GM19240 (cell line): ENCODE data around the gene GNG12.

ENCODE experiments used
- DNase-seq: peaks from one replicate; pipeline ENCODE4 v3.0.0; 2011; ENCODE audit warnings: low spot score; ENCODE audit not compliant: insufficient read length

The GNG12 gene

DNA sequence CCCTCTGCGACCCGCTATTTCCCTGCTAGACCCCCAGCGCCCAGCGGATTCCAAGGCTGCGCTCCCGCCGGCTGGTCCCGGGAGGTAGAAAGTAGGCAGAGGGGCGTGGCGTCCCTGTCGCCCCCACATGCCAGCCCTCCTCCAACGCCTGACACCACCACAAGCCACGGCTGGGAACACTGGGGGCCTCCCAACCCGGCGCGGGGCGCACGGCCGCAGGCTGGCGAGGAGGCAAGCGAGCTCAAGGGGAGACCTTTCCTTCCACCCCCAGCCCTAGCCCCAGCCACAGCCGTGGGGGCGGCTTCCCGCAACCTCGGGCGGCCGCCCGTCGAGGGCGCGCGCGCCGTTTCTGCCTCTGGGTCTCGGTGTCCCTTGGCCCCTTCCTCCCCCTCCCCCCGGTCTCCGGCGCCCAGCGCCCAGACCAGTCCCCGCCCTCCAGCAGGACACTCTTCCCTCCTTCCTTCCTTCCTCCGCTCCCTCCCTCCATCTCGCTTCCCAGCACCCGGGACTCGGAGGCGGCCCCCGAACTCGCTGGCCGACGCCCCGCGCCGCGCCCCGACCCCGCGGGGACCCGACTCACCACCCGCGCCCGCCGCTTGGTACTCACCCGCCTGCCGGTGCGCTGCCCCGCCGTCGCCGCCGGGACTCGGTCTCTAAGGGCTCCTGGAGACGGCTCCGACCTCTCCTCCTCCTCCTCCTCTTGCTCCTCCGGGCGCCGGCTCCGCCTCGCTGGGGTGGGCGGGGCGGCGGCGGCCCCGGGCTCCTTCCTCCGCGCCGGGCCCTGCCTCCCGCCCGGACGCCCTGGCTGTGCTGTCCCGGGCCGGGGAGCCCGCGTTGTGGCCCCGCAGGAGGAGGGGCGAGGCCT, at the start of gene GNG12:
Gene GNG12 (minus strand): TSS at position 731 of the 865 bp plus-strand sequence. CDS start 125,781 bp downstream, outside the sequence.
- DNase-seq, result no peak

DNA sequence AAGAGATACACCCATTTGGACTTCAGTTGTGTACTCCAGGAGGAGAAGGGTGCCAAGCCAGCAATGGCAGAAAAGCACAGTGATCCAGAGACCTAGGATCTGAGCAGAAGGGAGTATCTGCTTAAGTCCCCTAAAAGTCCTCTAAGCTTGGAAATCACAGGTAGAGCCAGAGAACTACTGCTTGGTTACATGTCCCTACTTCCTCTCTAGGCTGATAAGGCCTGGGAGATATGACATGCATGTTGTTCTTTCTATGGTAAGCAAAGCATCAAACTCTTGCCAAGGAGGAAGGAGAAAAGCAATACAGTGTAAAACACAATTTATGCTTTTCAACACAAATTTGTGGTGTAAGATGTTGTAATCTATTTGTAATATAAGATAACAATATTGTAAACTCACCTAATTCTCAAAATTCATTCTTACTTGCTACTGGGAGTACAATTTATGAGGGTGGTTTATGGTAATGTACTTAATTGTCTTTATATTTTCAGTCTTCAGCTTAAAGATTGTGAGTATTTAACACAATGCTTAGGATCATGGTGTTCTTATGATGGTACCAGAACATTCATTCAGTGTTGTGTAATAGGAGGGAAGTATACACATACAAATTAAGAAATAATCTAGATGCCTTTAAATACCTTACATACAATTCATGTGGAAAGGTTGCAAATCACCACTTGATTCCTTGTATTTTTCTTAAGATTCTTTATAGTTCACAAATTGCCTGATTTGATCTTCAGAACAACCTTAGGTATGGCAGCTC, 49.1 kb upstream of the GNG12 start:
- DNase-seq, result no peak

DNA sequence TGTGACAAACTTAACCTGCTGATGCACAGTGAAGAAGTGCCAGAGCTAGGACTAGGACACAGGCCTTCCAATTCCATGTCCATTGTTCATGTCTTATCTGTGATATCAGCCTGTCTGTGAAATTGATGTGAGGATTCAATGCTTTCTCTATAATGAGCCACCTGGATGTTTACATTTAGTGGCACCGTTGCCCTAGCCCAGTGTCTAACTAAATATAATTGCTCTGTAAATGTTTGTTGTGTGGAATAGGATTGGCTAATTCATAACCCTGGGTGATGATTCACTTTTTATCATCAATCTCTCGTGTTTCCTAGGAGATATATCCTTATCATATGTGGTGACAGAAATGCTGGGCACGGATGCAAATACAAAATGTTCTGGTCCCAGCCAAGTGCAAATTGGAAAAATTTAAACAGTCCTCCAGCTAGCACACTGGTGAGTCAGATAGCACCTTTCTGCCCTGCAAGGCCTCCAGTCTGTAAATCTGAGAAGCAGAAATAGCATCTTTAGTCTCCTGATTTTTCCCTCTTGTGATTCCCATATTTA, 46.9 kb upstream of the GNG12 start:
- no peak for DNase-seq

DNA sequence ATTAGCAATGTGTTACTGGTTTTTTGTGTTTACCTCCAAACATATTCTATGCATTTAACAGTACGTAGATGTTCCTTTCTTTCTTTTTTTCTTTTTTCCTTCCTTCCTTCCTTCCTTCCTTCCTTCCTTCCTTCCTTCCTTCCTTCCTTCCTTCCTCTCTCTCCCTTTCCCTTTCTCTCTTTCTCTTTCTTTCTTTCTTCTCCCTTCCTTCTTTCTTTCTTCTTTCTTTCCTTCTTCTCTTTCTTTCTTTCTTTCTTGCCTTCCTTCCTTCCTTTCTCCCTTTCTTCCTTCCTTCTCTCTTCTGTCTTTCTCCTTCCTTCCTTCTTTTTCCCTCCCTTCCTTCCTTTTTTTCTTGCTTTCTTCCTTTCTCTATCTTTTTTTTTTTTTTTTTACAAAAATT, 46.2 kb upstream of the GNG12 start:
- no peak for DNase-seq

DNA sequence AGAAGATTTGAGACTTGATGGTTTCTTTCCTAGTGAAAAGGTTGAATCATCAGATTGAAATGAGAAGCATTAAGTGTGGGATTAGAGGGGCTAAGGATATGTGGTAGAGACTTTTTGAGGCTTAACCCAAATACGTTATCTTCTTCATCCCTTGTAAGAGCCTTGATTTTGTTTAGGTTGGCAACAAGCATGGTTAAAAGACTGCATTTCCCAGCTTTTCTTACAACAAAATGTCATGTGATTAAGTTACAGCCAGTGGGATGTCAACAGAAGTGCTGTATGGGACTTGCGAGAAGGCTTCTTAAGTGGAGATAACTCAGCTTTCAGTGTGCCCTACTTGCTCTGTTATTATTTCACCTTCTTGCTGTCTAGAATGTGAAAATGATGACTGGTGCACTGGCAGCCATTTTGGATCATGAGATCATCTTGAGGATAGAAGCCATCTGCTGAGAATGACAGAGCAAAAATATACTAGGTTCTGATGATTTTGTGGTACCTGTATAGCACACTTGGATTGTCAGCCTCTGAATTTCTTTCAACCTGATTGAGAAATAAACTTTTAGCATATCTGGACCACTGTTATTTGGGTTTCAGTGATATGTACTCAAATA, 41.3 kb upstream of the GNG12 start:
- DNase-seq, result no peak

DNA sequence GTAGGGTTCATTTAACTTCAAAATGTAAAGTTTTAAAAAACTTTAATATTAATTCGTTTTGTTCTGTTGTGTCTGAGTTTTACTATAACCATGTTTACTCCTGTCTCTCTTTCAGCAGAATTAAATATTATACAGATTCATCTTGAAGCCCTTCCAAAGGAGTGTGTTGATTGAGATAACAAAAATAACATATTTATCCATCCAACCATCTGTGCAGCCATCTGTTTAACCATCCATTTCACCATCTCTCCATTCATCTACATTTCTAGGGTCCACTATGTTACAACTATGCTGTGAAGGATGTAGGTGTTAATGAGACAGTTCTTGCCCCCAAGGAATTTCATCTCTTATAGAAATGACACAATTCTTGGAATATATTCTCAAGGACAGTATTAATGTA, 36.0 kb upstream of the GNG12 start:
- DNase-seq, result no peak

DNA sequence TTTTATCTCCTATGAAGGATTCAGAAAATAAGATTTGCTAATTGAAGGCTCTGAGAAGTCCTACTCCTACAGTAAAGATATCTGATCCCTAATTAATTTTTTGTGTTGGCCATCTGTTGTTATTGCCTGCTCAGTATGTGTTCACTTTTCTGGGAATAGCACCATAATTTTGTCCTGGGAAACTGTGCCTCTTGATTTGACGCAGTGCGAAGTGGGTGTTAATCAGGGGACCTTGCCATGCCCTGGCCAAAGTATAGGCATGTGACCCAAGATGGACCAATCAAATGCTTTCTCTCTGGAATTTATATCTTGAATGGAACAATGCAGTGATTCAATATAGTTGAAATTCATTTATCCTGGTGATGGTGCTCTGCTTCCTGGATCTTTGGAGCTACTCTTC, 30.4 kb upstream of the GNG12 start:
- no peak for DNase-seq

DNA sequence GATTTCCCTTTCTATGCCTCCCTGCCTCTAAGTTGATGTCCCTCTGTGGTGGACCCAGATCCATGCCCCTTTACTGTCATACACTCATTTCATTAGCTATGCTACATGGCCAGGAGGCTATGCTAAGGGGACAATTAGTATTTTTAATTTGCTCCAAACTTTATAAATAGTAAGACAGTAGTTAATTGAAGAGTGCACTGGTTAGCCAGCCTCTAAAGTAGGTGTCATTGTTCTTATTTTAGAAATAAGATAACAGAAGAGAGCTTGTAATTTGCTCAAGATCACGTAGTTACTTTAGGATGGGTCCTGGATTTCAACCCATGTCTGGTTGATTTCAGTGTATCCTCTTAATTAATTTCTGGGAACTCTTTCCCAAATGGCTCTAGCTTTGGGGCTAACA, 29.4 kb upstream of the GNG12 start:
- DNase-seq, result no peak

DNA sequence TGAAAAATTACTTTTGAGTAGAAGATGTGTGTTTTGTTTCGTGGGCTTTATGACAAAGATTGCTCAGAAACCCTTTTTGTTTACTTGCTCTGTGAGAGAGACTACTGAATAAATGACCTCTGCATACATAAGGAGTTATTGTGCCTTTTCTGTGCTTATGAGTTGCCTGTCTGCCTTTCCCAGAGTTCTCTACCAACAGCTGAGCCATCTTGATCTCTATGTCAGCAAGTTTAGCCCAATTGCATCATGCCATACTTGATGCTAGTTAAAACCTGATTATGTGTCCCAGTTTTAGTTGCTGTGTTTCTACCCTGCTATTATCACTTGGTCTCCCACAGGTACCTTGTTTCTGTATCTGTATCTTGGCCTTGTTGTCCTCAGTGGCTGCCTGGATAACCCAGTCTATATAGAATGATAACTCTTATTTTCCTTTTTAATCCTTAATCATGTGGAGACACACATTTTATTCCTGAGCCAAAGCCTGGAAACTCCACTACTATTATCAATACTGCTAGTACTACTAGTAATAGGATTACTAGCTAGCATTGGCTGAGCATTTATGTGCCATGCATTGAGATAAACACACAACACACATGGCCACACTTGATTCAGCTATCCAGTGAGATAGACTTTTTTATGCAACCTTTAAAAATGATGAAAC, 28.7 kb upstream of the GNG12 start:
- DNase-seq, result no peak

DNA sequence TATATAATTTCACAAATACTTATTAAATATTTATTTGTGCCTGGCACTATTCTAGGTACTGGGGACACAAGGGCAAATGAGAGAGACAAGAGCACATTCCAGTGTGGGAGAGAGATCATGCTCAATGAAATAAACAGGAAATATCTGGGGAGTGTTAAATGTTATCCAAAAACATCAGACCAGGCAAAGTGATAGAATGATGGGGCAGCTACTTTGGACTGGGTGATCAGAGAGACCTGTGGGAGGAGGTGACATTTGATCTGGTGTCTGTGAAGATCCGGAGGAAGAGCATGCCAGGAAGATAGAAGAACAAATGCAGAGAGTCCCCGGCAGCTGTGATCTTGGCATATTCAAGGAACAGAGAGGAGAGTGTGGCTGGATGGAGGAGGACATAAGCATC, 27.5 kb upstream of the GNG12 start:
- DNase-seq, result no peak

DNA sequence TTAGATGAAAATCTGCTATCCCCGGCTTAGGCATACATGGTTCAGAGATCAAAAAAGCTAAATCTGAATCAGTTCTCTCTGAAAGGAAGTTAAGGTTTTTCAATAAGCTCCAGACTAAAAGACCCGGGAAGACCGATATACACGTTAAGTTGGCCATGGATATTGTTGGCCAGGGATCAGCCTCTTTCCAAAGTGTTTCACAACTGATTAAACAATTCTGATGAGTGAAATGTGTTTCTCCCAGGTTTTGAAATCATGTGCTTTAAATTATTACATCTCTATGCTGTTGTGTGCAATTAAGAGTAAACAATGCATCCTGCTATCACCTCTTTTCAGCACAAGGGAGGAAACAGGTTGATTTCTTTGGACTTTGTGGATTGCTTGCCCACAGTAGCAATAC, 23.7 kb upstream of the GNG12 start:
- DNase-seq, result no peak

DNA sequence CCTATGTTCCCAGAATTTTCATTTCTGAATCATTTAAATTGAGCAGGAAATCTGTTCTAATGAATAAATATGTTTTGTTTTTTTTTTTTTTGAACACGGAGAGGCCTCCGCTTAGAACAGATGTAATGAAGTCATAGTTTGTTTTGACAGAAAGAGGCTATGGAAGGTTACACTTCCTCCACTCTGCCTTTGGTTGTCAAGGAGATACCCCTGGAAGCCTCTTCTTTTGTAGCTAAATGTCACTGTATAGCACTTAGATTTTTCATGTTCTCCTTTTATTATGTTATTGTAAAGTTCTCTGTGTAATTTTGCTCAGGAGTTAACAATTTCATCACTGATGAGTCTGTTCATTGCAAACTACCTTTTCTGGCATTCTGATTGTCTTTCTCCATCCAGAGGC, 22.7 kb upstream of the GNG12 start:
- DNase-seq, result no peak

DNA sequence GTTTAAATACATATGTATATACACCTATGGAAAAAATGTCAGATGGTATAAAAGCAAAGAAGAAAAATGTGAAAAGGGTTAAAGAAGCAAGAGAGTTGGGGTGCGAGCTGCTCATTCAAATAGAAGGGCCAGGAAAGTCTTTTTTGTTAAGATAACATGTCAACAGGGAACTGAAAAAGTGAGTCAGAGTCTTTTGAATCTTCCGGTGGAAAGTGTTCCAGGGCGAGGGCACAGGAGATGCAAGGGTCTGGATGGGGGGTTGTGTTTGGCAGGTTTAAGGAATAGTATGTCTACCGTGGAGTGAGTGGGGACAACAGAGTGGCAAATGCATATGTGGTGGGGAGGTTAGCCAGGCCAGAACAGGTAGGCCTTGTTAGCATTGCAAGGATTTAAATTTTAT, 22.2 kb upstream of the GNG12 start:
- no peak for DNase-seq

DNA sequence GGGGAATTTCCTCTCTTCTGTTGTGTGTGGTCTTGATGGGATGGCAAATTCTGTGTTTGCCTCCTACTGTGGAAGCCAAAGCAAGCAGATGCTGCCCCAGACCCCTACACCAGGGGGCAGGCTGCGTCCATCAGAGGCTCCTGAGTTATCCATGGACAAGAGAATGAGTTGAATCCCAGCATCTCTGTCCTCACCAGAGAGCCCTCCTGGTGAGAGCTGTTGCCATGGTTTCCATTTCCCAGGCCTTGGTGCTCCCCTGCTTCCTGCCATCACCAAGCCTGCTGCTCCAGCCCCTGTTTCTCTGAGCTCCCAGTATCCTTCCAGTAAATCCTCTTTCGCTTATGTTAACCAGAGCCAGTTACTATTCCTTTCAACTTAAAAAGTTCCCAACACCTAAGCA, 20.4 kb upstream of the GNG12 start:
- no peak for DNase-seq

DNA sequence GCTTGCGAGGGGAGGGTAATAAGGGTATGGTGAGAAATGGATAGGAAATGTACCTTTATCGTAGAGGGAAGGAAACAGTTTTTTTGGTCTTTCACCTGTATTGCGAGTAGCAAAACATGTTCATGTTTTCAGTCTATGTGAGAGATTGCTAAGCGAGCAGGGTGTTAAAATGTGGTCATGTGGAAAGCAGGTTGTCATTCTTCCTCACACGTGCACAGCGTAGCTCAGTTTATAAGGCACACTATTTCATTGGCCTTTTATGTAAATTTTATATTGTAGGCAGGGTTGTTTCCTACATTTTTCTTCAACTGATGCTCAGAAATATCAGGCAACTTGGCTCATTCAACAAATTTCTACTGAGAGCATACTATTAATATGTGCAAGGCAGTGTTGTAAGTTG, 18.5 kb upstream of the GNG12 start:
- no peak for DNase-seq

DNA sequence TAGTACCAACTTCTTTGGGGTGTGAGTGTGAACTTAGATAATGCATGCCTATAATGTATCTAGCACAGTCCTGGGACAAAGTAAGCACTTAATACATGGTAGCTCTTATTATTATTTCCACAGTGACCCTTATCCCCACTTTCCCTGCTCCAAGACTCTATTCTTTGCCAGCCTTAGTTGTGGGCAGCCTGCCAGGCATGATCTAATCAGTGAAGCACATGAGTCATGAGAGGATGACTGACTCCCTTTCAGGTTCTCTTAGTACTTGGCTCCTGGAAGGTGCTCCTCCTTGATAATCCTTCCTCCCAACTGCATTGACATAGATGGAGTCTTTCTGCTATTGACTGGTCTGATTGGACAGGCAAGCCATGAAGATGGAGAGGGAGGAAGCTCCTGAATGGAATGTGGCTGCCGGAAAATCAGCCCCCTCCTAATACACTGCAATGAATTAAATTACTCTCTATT, 17.4 kb upstream of the GNG12 start:
- no peak for DNase-seq

DNA sequence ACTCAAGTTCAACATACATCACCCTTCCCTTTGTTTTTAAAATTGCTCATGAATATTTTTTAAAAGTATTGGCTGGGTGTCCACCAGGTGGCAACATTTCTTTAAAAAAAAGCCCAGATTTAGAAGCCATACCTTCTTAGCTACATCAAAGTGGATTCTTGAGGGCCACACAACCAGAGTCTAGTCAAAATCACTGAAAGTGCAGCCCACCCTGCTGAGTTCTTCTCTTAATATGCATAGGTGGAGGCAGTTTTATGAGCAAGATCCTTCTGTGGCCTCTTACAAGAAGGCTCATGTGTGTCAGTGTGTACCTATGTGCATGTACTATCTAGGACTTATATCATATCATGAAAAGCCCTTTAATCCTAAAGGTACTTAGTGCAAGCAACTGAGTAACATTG, 16.9 kb upstream of the GNG12 start:
- no peak for DNase-seq

DNA sequence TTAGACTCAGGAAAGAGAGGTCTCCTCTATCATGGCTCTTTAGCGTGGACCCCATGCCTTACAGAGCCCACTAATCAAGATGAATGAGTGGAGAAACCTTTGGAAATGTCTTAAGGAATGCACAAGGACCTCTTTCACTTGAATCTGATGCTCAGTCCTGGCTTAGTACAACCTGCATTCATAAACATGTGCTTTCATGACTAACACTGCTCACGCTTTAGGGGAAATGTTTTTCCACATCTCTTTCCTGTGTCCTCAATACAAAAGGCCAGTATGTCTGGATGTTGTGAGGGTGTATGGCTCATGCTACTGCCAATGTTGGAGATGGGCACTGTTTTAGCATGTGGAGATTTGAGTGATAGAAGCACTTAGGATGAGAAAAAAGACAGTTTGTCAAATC, 14.2 kb upstream of the GNG12 start:
- DNase-seq, result no peak

DNA sequence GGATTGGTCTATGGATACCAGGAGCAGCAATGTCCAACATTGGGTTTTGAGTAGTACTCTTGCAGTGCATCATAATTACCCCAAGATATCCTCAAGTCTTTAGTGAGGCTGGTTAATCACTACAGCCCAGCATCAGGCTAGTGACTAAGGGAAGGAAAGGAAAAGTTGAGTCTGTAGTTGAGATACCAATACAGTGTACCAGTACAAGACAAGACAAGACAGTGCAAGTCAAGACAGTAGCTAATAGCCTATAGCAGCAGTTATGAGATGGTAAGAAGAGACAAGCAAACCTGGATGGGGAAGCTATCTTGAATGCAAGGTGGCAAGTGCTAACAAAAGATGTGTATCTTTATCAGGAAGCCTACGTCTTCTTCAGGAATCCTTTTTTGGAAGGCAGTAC, 13.3 kb upstream of the GNG12 start:
- no peak for DNase-seq

DNA sequence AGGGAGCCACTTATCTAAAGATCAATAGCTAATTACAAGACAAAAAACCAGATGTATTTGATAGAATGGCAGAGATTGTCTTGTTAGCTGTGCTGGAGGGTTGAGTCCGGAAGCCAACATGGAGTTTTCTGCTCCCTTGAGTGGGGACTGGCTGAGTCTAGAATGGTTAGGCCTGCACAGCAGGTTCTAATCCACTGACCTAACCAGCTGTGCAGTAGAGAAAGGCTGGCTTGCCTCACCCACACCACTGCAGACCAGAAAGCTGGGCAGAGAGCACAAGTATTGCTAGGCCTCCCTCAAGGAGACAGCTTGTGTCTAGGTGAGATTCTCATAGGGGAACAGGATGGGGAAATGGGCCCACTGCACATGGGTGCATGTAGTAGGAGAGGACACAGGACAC, 11.7 kb upstream of the GNG12 start:
- DNase-seq, result no peak

DNA sequence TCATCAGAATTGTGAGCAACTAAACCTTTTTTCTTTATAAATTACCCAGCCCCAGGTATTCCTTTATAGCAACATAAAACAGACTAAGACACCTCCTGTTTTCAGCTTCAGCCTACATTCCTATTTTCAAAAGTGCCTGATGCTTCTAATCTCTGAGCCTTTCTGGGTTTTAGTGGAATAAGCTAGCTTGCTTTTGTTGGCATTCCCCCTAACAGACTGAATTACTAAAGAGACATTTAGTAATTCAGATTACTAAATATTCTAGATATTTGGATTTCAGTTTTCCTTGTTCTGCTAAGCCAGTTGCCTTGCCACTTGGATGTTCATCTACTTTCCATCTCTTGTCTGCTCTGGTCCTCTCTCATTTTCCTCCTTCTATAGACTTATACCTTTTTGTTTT, 10.5 kb upstream of the GNG12 start:
- DNase-seq, result no peak
